HT-29 (cell line): ENCODE data around the gene NUAK2. TPM values are rescaled to one million over a fixed set of nuclear protein-coding genes. Genes with fewer than 3 reads are reported as not detected.

Experiments used
- DNase-seq: peaks from one replicate; pipeline ENCODE4 v3.0.0-alpha.2; 2015; ENCODE audit warnings: low spot score
- total RNA-seq: library from RNA; depleted of rRNA; stranded (reverse); fragments of >200 nt; shearing (Covaris generic); gene quantifications from 2 replicates; pipeline ENCODE4 v1.2.3, GENCODE V29; 2014

NUAK2 gene
- total RNA-seq, 1 experiment from 2014 or later = 3.9 TPM

- DNase-seq = peak; percentile 34
Measured at GRCh38 chr1:205275133-205275532, 46.4 kb downstream of the NUAK2 start.

DNA sequence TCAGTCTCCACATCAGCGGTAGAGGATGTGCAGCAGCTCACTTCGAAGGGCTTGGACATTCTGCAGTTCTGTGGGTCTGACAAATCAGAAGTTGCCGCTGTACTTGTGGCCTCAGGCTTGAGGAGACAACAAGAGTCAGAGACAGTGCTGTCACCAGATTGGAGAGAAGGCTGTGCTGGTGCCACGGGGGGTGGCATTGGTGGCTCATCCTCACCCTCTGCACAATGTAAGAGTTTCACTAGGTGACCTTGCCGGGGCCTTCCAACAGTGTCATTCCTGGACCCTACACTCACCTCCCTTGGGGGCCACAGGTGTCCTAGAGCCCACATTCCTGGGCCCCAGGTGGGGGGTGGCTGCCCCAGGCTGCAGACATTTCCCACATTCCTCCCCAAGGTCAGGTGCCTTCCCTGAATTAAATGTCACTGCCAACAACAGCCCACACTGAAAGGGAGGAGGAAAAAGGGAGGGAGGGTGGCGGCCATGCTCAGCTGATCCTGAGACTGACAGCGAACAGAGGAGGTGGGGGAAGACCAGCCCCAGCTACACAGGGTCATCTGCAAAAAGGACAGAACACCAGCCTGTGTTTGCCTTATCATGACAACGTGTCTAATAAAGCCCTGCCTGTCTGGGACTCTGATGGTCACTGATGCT lies 47.4 kb downstream of the NUAK2 start:
- DNase-seq = no peak

GRCh38 chr1:205273551-205273982 lies 48.0 kb downstream of the NUAK2 start:
- DNase-seq = peak; percentile 89

DNA sequence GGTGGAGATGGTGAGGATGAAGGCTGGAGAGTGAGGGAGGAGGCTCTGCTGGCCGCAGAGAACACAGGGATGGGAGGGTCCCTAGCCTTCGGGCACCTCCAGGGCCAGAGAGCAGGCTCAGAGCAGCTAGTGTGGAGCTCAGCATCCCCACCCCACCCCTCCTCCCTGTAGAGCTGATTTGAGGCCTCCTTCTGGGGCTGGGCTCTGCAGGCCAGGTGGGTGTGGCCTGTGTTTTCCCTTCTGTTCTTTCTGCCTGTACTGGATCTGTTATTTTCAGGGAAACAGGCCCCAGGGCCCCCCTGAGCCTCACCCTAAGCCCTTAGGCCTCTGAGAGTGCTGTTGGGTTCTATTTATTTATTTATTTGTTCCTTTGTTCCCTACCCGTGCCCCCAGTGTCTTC lies 49.0 kb downstream of the NUAK2 start:
- no peak for DNase-seq

DNA sequence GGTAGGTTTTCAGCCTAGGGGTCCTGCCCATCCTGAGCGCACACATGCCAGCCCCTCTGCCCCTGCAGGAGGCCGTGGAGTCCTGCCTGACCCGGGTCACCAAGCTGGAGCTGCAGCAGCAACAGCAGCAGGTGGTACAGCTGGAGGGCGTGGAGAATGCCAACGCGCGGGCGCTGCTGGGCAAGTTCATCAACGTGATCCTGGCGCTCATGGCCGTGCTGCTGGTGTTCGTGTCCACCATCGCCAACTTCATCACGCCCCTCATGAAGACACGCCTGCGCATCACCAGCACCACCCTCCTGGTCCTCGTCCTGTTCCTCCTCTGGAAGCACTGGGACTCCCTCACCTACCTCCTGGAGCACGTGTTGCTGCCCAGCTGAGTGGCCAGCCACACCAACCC lies 49.8 kb downstream of the NUAK2 start:
- DNase-seq = no peak

DNA sequence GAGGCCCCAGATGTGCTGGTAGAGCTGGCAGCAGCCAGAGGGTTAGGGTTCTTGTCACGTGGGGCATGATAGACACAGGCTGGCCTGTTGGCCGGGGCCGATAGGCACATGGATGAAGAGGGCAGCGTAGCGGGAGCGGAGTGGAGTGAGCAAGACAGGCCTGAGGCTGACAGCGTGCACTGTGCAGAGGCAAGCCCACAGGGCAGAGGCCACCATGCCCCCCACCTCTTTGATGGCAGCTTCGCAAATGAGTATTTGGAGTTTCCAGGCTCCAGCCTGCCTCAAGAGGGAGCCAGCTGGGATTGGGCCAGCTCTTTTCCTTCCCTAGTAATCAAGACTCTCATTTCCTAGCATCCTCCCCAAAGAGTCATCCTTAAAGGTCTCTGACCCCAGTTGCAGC lies 50.3 kb downstream of the NUAK2 start:
- DNase-seq = no peak

- no peak for DNase-seq
Measured at GRCh38 chr1:205270764-205271163, 50.8 kb downstream of the NUAK2 start.

- no peak for DNase-seq
Measured at GRCh38 chr1:205270271-205270670, 51.3 kb downstream of the NUAK2 start.

- DNase-seq = no peak
Measured at GRCh38 chr1:205269711-205270110, 51.8 kb downstream of the NUAK2 start.

- no peak for DNase-seq
Measured at GRCh38 chr1:205268846-205269680, 52.5 kb downstream of the NUAK2 start.

GRCh38 chr1:205267306-205267902 lies 54.1 kb downstream of the NUAK2 start:
- no peak for DNase-seq

GRCh38 chr1:205266611-205267305 lies 54.8 kb downstream of the NUAK2 start:
- no peak for DNase-seq

DNA sequence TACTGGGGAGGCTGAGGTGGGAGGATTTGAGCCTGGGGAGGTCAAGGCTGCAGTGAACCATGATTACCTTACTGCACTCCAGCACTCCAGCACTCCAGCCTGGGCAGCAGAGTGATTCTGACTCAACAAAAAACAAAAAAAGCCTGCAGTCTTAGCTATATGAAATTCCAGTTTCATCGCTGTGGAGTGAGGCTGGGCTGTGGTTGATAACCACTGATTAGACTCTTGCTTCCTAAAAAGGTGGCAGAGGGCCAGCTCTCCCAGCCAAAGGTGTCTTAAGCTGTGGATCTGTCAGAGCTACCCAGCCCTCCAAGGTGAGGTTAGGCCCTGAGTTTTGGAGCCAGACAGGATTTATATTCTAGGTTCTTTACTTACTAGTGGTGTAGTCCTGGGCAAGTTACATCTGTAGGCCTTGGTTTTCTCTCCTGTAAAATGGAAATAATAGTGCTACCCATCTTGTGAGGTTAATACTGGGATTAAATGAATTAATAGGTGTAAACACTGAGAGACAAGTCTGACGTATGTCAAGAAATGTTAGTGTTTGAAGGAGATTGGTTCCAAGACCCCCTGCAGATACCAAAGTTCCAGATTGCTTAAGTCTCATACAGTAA lies 57.9 kb downstream of the NUAK2 start:
- no peak for DNase-seq

GRCh38 chr1:205262731-205263171 lies 58.8 kb downstream of the NUAK2 start:
- no peak for DNase-seq

- no peak for DNase-seq
Measured at GRCh38 chr1:205261946-205262691, 59.4 kb downstream of the NUAK2 start.

DNA sequence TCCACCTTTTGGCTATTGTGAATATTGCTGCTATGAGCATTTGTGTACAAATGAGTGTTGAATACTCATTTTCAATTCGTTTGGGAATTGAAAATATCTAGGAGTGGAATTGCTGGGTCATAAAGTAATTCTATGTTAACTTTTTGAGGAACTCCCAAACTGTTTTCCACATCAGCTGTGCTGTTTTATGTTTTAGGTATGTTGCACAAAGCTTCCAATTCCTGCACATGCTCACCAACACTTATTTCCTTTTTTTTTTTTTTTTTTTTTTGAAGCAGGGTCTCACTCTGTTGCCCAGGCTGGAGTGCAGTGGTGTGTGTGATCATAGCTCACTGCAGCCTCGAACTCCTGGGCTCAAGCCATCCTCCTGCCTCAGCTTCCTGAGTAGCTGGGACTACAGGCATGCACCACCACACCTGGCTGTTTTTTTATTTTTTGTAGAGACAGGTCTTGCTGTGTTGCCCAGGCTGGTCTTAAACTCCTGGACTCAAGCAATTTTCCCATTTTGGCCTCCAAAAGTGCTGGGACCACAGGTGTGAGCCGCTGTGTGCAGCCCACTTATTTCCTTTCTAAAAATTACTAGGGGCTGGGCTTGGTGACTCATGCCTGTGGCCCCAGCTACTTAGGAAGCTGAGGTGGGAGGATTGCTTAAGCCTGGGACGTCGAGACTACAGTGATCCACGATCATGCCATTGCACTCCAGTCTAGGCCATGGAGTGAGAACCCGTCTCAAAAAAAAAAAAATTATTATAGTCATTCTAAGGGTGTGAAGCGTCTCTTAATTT lies 60.4 kb downstream of the NUAK2 start:
- DNase-seq = no peak

DNA sequence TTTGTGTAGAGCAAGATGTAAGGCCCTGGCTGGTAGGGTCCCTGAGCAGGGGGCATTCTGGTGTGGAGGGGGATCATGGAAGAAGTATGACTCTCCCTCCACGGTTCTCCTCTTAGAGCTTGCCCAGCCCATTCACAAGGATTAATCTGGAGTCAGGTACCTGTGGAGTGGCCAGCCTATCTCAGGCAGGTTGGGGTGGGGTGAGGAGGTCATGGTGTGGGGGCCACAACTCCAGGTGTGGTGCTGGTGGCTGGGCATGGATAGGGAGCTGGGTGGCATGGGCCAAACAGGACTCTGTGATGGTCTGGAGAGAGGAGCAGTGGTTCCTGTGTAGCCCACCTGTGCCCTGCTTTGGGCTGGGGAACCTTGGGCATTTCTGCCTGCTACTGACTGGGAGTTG lies 61.5 kb downstream of the NUAK2 start:
- no peak for DNase-seq

DNA sequence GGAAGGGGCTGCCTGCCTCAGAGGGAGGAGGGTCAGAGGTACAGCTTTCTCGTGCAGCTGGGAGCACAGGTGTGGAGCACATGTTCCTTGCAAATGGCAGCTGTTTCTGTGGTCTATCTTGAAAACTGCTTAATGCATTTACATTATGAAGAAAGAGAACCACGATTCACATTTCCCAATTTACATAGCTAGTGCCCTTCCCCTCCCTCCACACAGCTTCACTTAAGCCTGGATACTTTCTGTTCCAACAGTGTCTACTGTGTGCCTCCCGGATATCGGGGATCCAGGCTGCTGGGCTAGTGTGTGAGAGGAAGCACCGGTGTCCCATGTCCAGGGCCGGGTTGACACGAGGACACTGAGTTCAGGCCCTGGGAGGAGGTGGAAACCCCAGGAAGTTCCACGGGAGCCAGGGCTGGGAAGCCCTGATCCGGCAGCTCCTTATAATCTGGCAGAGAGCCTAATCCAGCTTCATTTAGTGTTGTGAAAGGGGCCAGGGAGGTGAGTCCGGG lies 62.2 kb downstream of the NUAK2 start:
- DNase-seq = no peak

DNA sequence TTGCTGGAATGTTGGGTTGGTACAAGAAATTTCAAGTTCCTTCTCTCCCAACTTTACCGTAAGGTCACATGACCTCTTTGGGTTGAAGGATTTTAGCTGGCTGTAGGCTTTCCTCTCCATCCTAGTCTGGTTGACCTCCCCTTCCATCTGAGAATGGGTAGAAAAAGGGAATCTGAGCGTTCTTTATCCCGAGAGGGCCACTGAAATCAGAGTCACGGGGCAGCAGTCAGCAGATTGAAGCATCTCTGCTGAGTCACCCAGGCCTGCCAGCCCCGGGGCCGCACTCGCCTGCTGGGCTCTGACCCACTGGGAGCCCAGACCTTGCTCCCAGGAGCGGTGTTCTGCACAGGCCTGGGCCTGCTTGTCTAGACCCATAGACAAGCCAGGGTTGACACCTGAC lies 62.8 kb downstream of the NUAK2 start:
- DNase-seq = no peak

DNA sequence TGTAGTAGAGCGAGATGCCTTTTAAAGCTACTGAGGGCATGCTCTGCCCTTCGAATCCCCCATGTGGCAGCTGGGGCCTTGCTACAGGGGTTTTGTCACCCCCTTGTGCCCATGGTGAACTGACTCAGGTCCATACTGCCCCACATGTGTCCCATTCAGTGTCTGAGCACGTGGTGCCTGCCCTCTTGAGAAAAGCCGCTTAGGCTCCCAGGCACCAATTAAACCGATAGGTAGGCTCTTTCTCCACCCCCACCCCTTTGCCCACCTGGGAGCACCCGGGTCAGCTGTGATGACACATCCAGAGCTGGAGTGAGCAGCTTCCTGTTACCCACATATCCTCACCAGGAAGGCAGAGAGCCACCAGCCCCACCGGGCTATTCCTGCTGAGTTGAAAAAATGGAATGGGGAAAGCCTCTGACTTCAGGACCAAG lies 63.3 kb downstream of the NUAK2 start:
- DNase-seq = no peak
